H9 (cell line): Measurements from ENCODE around the gene FAM76B. TPM values are rescaled to one million over a fixed set of nuclear protein-coding genes. Genes with fewer than 3 reads are reported as not detected.

Experiments used
- DNase-seq: peaks from one replicate; pipeline ENCODE4 v3.0.0-alpha.2; 2017
- H2AFZ ChIP-seq: one replicate; pipeline ENCODE4 v1.6.1; 2013; ENCODE audit warnings: mild to moderate bottlenecking, low read length, control low read depth, moderate library complexity
- H2AK5ac ChIP-seq: 2 replicates; pipeline ENCODE4 v1.6.1; 2013; ENCODE audit warnings: low read length, control low read depth, mixed read lengths; ENCODE audit not compliant: insufficient read length
- H2BK120ac ChIP-seq: one replicate; pipeline ENCODE4 v1.6.1; 2013; ENCODE audit warnings: low read depth, mild to moderate bottlenecking, low read length, control low read depth, inconsistent platforms; ENCODE audit not compliant: poor library complexity, severe bottlenecking
- H2BK12ac ChIP-seq: 2 replicates; pipeline ENCODE4 v1.6.1; 2013; ENCODE audit warnings: low read length, control low read depth, mixed read lengths, low read depth; ENCODE audit not compliant: insufficient read length
- H2BK15ac ChIP-seq: 2 replicates; pipeline ENCODE4 v1.6.1; 2013; ENCODE audit warnings: low read depth, low read length, control low read depth
- H2BK20ac ChIP-seq: one replicate; pipeline ENCODE4 v1.6.1; 2013; ENCODE audit warnings: low read depth, mild to moderate bottlenecking, low read length, control low read depth, inconsistent platforms; ENCODE audit not compliant: poor library complexity, severe bottlenecking
- H2BK5ac ChIP-seq: 2 replicates; pipeline ENCODE4 v1.6.1; 2013; ENCODE audit warnings: low read length, control low read depth, mixed read lengths; ENCODE audit not compliant: insufficient read length
- H3K14ac ChIP-seq: 2 replicates; pipeline ENCODE4 v1.6.1; 2013; ENCODE audit warnings: low read length, control low read depth; ENCODE audit not compliant: insufficient read depth
- H3K18ac ChIP-seq: 2 replicates; pipeline ENCODE4 v1.6.1; 2013; ENCODE audit warnings: low read depth, mild to moderate bottlenecking, mixed read lengths, low read length, control low read depth; ENCODE audit not compliant: insufficient read length
- H3K23ac ChIP-seq: 2 replicates; pipeline ENCODE4 v1.6.1; 2013; ENCODE audit warnings: low read length, control low read depth, mixed read lengths, low read depth; ENCODE audit not compliant: insufficient read length
- H3K23me2 ChIP-seq: 2 replicates; pipeline ENCODE4 v1.6.1; 2013; ENCODE audit warnings: low read depth, mild to moderate bottlenecking, mixed read lengths, low read length, control low read depth; ENCODE audit not compliant: insufficient read length, poor library complexity, severe bottlenecking
- H3K27ac ChIP-seq: 2 replicates; pipeline ENCODE4 v1.5.1; 2013; ENCODE audit warnings: low read length, control low read depth, mixed read lengths, low read depth; ENCODE audit not compliant: insufficient read length
- H3K27me3 ChIP-seq: 2 replicates; pipeline ENCODE4 v1.6.1; 2013; ENCODE audit warnings: low read length, control low read depth, inconsistent platforms; ENCODE audit not compliant: insufficient read depth
- H3K4ac ChIP-seq: 2 replicates; pipeline ENCODE4 v1.6.1; 2013; ENCODE audit warnings: low read depth, mild to moderate bottlenecking, control low read depth, inconsistent platforms, low read length, moderate library complexity
- H3K4me1 ChIP-seq: 2 replicates; pipeline ENCODE4 v1.6.1; 2013; ENCODE audit warnings: low read length, control low read depth, inconsistent platforms; ENCODE audit not compliant: insufficient read depth
- H3K4me2 ChIP-seq: 2 replicates; pipeline ENCODE4 v1.6.1; 2013; ENCODE audit warnings: low read length, control low read depth, mixed read lengths; ENCODE audit not compliant: insufficient read length, insufficient read depth
- H3K56ac ChIP-seq: 2 replicates; pipeline ENCODE4 v1.6.1; 2013; ENCODE audit warnings: low read depth, mild to moderate bottlenecking, mixed read lengths, low read length, control low read depth; ENCODE audit not compliant: insufficient read length
- H3K79me1 ChIP-seq: 2 replicates; pipeline ENCODE4 v1.6.1; 2013; ENCODE audit warnings: low read depth, mild to moderate bottlenecking, moderate library complexity, low read length, control low read depth, inconsistent platforms; ENCODE audit not compliant: insufficient read depth, poor library complexity, severe bottlenecking
- H3K79me2 ChIP-seq: 2 replicates; pipeline ENCODE4 v1.6.1; 2013; ENCODE audit warnings: low read length, control low read depth, inconsistent platforms; ENCODE audit not compliant: insufficient read depth
- H3K9ac ChIP-seq: 2 replicates; pipeline ENCODE4 v1.6.1; 2013; ENCODE audit warnings: low read length, control low read depth, mixed read lengths; ENCODE audit not compliant: insufficient read length; ENCODE audit errors: extremely low read depth
- H3K9me3 ChIP-seq: one replicate; pipeline ENCODE4 v1.6.1; 2013; ENCODE audit warnings: low read depth, low read length, inconsistent platforms; ENCODE audit not compliant: control insufficient read depth
- H3T11ph ChIP-seq: one replicate; pipeline ENCODE4 v1.6.1; 2013; ENCODE audit warnings: mild to moderate bottlenecking, low read length, control low read depth, inconsistent platforms
- H4K20me1 ChIP-seq: one replicate; pipeline ENCODE4 v1.6.1; 2013; ENCODE audit not compliant: control insufficient read depth, insufficient read length, insufficient read depth
- H4K5ac ChIP-seq: 2 replicates; pipeline ENCODE4 v1.6.1; 2013; ENCODE audit warnings: low read depth, mild to moderate bottlenecking, mixed read lengths, low read length, control low read depth; ENCODE audit not compliant: insufficient read length
- H4K8ac ChIP-seq: replicated peaks from 2 replicates; pipeline ENCODE4 v1.6.1; 2013; ENCODE audit warnings: low read length, control low read depth, mixed read lengths, low read depth; ENCODE audit not compliant: insufficient read length
- H4K91ac ChIP-seq: 2 replicates; pipeline ENCODE4 v1.6.1; 2013; ENCODE audit warnings: low read depth, mild to moderate bottlenecking, moderate library complexity, mixed read lengths, low read length, control low read depth; ENCODE audit not compliant: insufficient read length
- H3K27ac Mint-ChIP-seq, 3 experiments: 2 replicates in 2 of 3; 3 replicates in 1 of 3; pipeline ENCODE4 v1.8.0; 2020 to 2021; ENCODE audit warnings: mixed read lengths in 3 of 3, mild to moderate bottlenecking in 1 of 3, moderate library complexity in 1 of 3
- H3K27me3 Mint-ChIP-seq: 2 replicates; pipeline ENCODE4 v1.8.0; 2021; ENCODE audit warnings: low read depth, mild to moderate bottlenecking, moderate library complexity, mixed read lengths
- H3K36me3 Mint-ChIP-seq, 3 experiments: 2 replicates in 2 of 3; 3 replicates in 1 of 3; pipeline ENCODE4 v1.8.0; 2020 to 2021; ENCODE audit warnings: low read depth in 3 of 3, mixed read lengths in 3 of 3; ENCODE audit not compliant: insufficient read depth in 1 of 3
- H3K4me1 Mint-ChIP-seq, 2 experiments: 2 replicates each; pipeline ENCODE4 v1.8.0; 2020; ENCODE audit warnings: mixed read lengths in 2 of 2
- H3K4me3 Mint-ChIP-seq, 2 experiments: 2 replicates in 1 of 2; 3 replicates in 1 of 2; pipeline ENCODE4 v1.8.0; 2020 to 2021; ENCODE audit warnings: mild to moderate bottlenecking in 2 of 2, mixed read lengths in 2 of 2, moderate library complexity in 1 of 2
- H3K9me3 Mint-ChIP-seq, 2 experiments: 2 replicates in 1 of 2; 3 replicates in 1 of 2; pipeline ENCODE4 v1.8.0; 2020; ENCODE audit warnings: mild to moderate bottlenecking in 2 of 2, mixed read lengths in 2 of 2, moderate library complexity in 1 of 2
- WGBS: extraction: QIAGEN DNeasy Blood & Tissue Kit; methylation state at CpG from one replicate; pipeline ENCODE4 v1.1.7; 2013; ENCODE audit warnings: missing lambda C conversion rate, low lambda C conversion rate, mixed read lengths; ENCODE audit not compliant: insufficient read length; ENCODE audit errors: extremely low coverage; 5-methylcytosine and 5-hydroxymethylcytosine counted together
- total RNA-seq: library from RNA; stranded (reverse); gene quantifications from 2 replicates; pipeline ENCODE4 v1.2.1, GENCODE V29; 2021
- TF ChIP-seq, protein P1 (sequence below): fragments of 200-600 bp; sonication (generic); conservative IDR thresholded peaks from 3 replicates; pipeline ENCODE4 v1.8.0; 2021; ENCODE audit warnings: antibody characterized with exemption, mild to moderate bottlenecking

Gene FAM76B
- total RNA-seq, 1 experiment from 2014 or later: 31.5 TPM

DNA sequence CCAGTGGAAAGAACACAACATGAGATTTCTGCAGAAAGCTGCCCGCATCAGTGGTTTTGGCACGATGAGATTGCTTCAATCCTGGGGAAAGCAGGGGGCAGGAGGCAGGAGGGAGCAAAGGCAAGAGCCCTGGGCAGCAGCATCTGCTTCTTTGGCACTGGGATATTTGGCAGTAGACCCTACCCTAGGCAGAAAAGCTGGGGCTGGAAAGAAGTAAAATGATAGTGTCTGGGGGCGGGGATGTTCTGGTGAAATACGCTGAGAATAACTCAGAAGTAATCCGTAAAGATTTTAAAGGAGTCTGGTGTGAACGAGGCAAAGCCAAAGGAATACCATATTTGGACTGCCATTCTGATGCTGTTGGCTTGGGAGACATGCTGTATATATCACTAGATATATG is 62.0 kb downstream of the FAM76B start:
- no peak overlapping the region for H3K27ac Mint-ChIP-seq
- Histone ChIP-seq H3K79me2 (no peaks in the 10 kb centered on the region), H3K79me1 (no peaks in the 10 kb centered on the region), H3K9me3 (no peaks in the 10 kb centered on the region), H3K56ac (no peak overlapping the region), H2BK15ac (no peak overlapping the region), H3K27ac (no peak overlapping the region), H3K23ac (no peak overlapping the region), H2BK5ac (no peak overlapping the region), H2BK120ac (no peak overlapping the region), H4K91ac (no peak overlapping the region), H3K27me3 (no peaks in the 10 kb centered on the region), H2BK20ac (no peak overlapping the region), H3K9ac (no peak overlapping the region), H3T11ph (no peak overlapping the region), H3K18ac (no peak overlapping the region), H2AFZ (no peak overlapping the region), H4K20me1 (no peaks in the 10 kb centered on the region), H3K4ac (no peak overlapping the region), H3K4me2 (no peak overlapping the region), H3K4me1 (no peaks in the 10 kb centered on the region), H2AK5ac (no peak overlapping the region), H3K14ac (no peak overlapping the region), H4K5ac (no peak overlapping the region), H4K8ac (no peak overlapping the region), H3K23me2 (no peaks in the 10 kb centered on the region), H2BK12ac (no peak overlapping the region)
- TF ChIP-seq, protein P1, sequence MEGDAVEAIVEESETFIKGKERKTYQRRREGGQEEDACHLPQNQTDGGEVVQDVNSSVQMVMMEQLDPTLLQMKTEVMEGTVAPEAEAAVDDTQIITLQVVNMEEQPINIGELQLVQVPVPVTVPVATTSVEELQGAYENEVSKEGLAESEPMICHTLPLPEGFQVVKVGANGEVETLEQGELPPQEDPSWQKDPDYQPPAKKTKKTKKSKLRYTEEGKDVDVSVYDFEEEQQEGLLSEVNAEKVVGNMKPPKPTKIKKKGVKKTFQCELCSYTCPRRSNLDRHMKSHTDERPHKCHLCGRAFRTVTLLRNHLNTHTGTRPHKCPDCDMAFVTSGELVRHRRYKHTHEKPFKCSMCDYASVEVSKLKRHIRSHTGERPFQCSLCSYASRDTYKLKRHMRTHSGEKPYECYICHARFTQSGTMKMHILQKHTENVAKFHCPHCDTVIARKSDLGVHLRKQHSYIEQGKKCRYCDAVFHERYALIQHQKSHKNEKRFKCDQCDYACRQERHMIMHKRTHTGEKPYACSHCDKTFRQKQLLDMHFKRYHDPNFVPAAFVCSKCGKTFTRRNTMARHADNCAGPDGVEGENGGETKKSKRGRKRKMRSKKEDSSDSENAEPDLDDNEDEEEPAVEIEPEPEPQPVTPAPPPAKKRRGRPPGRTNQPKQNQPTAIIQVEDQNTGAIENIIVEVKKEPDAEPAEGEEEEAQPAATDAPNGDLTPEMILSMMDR: no peak
- H3K27me3 Mint-ChIP-seq: no peaks in the 10 kb centered on the region
- no peak overlapping the region; a peak in 1 of 5 replicates for H3K4me3 Mint-ChIP-seq
- no CpG with 5 or more reads among the region's 6 CpGs for WGBS
- no peaks in the 10 kb centered on the region for H3K4me1 Mint-ChIP-seq
- H3K36me3 Mint-ChIP-seq: no peaks in the 10 kb centered on the region
- H3K9me3 Mint-ChIP-seq: peaks cover 0 to 2% of the 10 kb centered on the region in 2 experiments; a peak in 1 of 5 replicates
- DNase-seq: no peak
